SK-N-SH treated with all-trans-retinoic acid at 6 μM for 48 hours (cell line): ENCODE measurements around the gene LRRFIP1.

Experiments
- ATAC-seq: fragments of 200-7000 bp; cut with Tn5 transposase; 3 replicates; pipeline ENCODE4 v1.9.1; 2020; ENCODE audit warnings: mild to moderate bottlenecking, moderate library complexity
- ARNTL ChIP-seq: fragments of 450-650 bp; formaldehyde crosslinking; IDR thresholded peaks from 2 replicates; pipeline ENCODE4 v1.5.0; 2020; ENCODE audit warnings: low read depth, mild to moderate bottlenecking, moderate library complexity, borderline replicate concordance
- CREB5 ChIP-seq: fragments of 250-450 bp; sonication (Bioruptor Pico); IDR thresholded peaks from 2 replicates; pipeline ENCODE4 v1.5.1; 2020; ENCODE audit warnings: low read depth, mild to moderate bottlenecking, moderate library complexity
- CSDC2 ChIP-seq: fragments of 250-450 bp; sonication (Bioruptor Pico); IDR thresholded peaks from 2 replicates; pipeline ENCODE4 v1.5.0; 2020; ENCODE audit warnings: mild to moderate bottlenecking, moderate library complexity
- ISL1 ChIP-seq: fragments of 250-450 bp; sonication (Bioruptor Pico); IDR thresholded peaks from 2 replicates; pipeline ENCODE4 v2.1.2; 2022; ENCODE audit warnings: mild to moderate bottlenecking, moderate library complexity
- OSR1 ChIP-seq: fragments of 250-450 bp; sonication (Bioruptor Pico); IDR thresholded peaks from 2 replicates; pipeline ENCODE4 v1.8.0; 2022; ENCODE audit warnings: moderate library complexity, mild to moderate bottlenecking, inconsistent platforms
- PATZ1 ChIP-seq: fragments of 250-450 bp; sonication (Bioruptor Pico); IDR thresholded peaks from 2 replicates; pipeline ENCODE4 v1.8.0; 2020; ENCODE audit warnings: mild to moderate bottlenecking, moderate library complexity, borderline replicate concordance
- PPARA ChIP-seq: fragments of 250-450 bp; sonication (Bioruptor Pico); IDR thresholded peaks from 2 replicates; pipeline ENCODE4 v1.5.0; 2020; ENCODE audit warnings: mild to moderate bottlenecking, borderline replicate concordance
- RARB ChIP-seq: fragments of 250-450 bp; sonication (Bioruptor Pico); IDR thresholded peaks from 2 replicates; pipeline ENCODE4 v1.8.0; 2021; ENCODE audit warnings: mild to moderate bottlenecking, moderate library complexity
- SNAI2 ChIP-seq: fragments of 250-450 bp; sonication (Bioruptor Pico); IDR thresholded peaks from 2 replicates; pipeline ENCODE4 v1.5.0; 2020; ENCODE audit warnings: mild to moderate bottlenecking, moderate library complexity
- TCF4 ChIP-seq: fragments of 250-450 bp; sonication (Bioruptor Pico); IDR thresholded peaks from 2 replicates; pipeline ENCODE4 v1.8.0; 2021; ENCODE audit warnings: mild to moderate bottlenecking, moderate library complexity, borderline replicate concordance
- TOX ChIP-seq: fragments of 250-450 bp; sonication (Bioruptor Pico); IDR thresholded peaks from 2 replicates; pipeline ENCODE4 v1.8.0; 2021; ENCODE audit warnings: mild to moderate bottlenecking, moderate library complexity, borderline replicate concordance
- ZC3H10 ChIP-seq: fragments of 250-450 bp; sonication (Bioruptor Pico); IDR thresholded peaks from 2 replicates; pipeline ENCODE4 v1.5.1; 2021; ENCODE audit warnings: mild to moderate bottlenecking, moderate library complexity
- ZNF565 ChIP-seq: fragments of 450-650 bp; formaldehyde crosslinking; conservative IDR thresholded peaks from 2 replicates; pipeline ENCODE4 v1.5.0; 2020; ENCODE audit warnings: low read depth, mild to moderate bottlenecking, moderate library complexity
- ZNF70 ChIP-seq: fragments of 450-650 bp; formaldehyde crosslinking; IDR thresholded peaks from 2 replicates; pipeline ENCODE4 v1.5.0; 2020; ENCODE audit warnings: mild to moderate bottlenecking, moderate library complexity
- TF ChIP-seq, protein P1 (sequence below): fragments of 250-450 bp; sonication (Bioruptor Pico); IDR thresholded peaks from 2 replicates; pipeline ENCODE4 v1.8.0; 2021; ENCODE audit warnings: low read depth, mild to moderate bottlenecking, moderate library complexity, borderline replicate concordance
- TF ChIP-seq, protein P2 (sequence below): fragments of 250-450 bp; sonication (Bioruptor Pico); IDR thresholded peaks from 2 replicates; pipeline ENCODE4 v1.5.1; 2021; ENCODE audit warnings: mild to moderate bottlenecking, moderate library complexity

Gene LRRFIP1

DNA sequence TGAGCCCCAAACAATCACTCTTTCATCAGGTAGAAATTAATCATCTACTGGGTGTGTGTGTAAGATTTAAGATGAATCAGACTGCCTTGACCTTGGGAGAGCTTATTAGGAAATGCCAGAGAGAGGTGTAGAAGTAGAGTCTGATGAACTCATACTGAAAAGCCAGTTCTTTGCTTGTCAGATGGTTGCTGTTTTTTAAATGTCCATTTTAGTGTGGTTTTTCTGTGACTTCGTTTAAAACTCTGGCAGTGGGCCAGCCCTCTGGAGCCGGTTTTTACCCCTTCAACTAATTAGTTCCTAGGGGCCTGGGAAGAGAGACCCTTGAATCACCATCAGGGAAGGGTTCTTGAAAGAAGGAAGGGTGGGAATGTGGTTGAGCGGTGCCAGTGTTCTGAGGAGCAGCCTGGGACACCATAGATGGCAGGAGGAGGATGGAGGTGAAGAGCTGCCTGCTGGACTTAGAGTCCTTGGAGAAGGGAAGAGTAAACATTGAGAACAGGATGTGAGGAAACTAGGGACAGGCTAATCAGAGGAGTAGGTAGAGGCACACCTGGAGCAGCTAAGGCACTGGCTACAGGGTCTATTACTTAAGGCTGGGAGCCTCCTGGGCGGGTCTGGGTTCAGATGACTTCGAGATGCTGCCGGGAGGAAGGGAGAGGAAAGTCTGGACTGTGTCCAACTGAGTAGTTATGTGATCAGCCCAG is 66.1 kb downstream of the LRRFIP1 start (continued):
- TF ChIP-seq PATZ1 (no peak), CSDC2 (CRISPR knock-in tag) (no peak), ISL1 (CRISPR knock-in tag) (no peak), OSR1 (no peak)

- no peak for TF ChIP-seq PPARA
- no peak for TF ChIP-seq CSDC2 (CRISPR knock-in tag)
- no peak for TF ChIP-seq ZC3H10 (CRISPR knock-in tag)
- TF ChIP-seq, protein P1, sequence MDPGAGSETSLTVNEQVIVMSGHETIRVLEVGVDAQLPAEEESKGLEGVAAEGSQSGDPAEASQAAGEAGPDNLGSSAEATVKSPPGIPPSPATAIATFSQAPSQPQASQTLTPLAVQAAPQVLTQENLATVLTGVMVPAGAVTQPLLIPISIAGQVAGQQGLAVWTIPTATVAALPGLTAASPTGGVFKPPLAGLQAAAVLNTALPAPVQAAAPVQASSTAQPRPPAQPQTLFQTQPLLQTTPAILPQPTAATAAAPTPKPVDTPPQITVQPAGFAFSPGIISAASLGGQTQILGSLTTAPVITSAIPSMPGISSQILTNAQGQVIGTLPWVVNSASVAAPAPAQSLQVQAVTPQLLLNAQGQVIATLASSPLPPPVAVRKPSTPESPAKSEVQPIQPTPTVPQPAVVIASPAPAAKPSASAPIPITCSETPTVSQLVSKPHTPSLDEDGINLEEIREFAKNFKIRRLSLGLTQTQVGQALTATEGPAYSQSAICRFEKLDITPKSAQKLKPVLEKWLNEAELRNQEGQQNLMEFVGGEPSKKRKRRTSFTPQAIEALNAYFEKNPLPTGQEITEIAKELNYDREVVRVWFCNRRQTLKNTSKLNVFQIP, result no peak
- TF ChIP-seq CREB5 (CRISPR knock-in tag), result no peak
- TF ChIP-seq, protein P2, sequence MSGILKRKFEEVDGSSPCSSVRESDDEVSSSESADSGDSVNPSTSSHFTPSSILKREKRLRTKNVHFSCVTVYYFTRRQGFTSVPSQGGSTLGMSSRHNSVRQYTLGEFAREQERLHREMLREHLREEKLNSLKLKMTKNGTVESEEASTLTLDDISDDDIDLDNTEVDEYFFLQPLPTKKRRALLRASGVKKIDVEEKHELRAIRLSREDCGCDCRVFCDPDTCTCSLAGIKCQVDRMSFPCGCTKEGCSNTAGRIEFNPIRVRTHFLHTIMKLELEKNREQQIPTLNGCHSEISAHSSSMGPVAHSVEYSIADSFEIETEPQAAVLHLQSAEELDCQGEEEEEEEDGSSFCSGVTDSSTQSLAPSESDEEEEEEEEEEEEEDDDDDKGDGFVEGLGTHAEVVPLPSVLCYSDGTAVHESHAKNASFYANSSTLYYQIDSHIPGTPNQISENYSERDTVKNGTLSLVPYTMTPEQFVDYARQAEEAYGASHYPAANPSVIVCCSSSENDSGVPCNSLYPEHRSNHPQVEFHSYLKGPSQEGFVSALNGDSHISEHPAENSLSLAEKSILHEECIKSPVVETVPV (CRISPR knock-in tag), result no peak
- no peak for TF ChIP-seq ISL1 (CRISPR knock-in tag)
- TF ChIP-seq ZNF70 (CRISPR knock-in tag), result no peak
- TF ChIP-seq TOX (CRISPR knock-in tag), result no peak
- TF ChIP-seq ZNF565 (CRISPR knock-in tag), result no peak
- no peak for TF ChIP-seq OSR1
- no peak for TF ChIP-seq TCF4 (CRISPR knock-in tag)
- no peak for TF ChIP-seq SNAI2 (CRISPR knock-in tag)
- no peak for TF ChIP-seq ARNTL
- TF ChIP-seq PATZ1, result no peak
- ATAC-seq, result no peak
These were observed 67.2 kb downstream of the LRRFIP1 start for GRCh38 chr2:237694415-237695194.

DNA sequence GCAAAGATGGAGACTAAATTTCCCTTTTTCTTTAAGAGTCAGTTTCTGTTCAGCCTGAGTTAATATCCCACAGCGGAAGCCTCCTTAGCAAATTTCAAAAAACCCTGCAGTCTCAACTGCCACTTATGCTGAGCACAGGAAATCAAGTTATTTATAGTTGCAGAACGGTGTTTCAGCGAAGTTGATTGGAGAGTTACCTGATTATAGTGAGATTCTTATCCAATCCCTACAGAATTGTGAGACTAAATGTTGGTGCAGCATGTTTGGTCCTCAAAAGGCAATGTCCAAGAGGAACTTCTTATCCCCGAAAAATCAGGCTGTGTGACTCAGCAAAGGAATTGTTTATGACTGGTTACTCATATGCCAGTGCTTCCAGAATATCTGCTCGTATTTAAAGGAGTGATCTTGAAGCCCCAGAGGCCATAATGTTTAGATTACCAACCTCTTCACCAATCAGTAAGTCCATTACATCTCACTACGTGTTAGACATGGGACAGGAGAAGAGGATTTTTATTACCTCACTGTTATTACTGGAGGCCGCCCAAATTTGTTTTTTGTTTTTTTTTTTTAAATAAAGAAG is 67.9 kb downstream of the LRRFIP1 start:
- peak; percentile 54 for ATAC-seq
- TF ChIP-seq, protein P1, result no peak
- TF ChIP-seq CSDC2 (CRISPR knock-in tag) (no peak), RARB (no peak), ARNTL (no peak), ISL1 (CRISPR knock-in tag) (peak; percentile 47; the same call in 1 of the 2 replicates)
- TF ChIP-seq, protein P2 (CRISPR knock-in tag), result no peak
